ENCODE results near the gene PCDHGC3.

PCDHGC3 gene

GRCh38 chr5:141485321-141486055, 9.7 kb downstream of the PCDHGC3 start:
- DNase-seq (ENCODE audit: low read depth): no peak

- no peak for DNase-seq (ENCODE audit: low read depth)
These were observed 10.3 kb downstream of the PCDHGC3 start for GRCh38 chr5:141486091-141486490.

- no peak for DNase-seq (ENCODE audit: low read depth)
These were observed 11.4 kb downstream of the PCDHGC3 start for GRCh38 chr5:141487131-141487530.

- peak; percentile 47 for DNase-seq (ENCODE audit: low read depth)
These were observed 13.1 kb downstream of the PCDHGC3 start, which contains the start of gene PCDHGC5 for GRCh38 chr5:141488591-141489561. TSS of gene PCDHGC5 (plus strand) at chr5:141489081. CDS start at chr5:141489241, 160 bp downstream.

- no peak for DNase-seq (ENCODE audit: low read depth)
These were observed 14.1 kb downstream of the PCDHGC3 start for GRCh38 chr5:141489841-141490240.

GRCh38 chr5:141490271-141490670, 14.5 kb downstream of the PCDHGC3 start:
- no peak for DNase-seq (ENCODE audit: low read depth)

GRCh38 chr5:141490771-141491170, 15.0 kb downstream of the PCDHGC3 start:
- no peak for DNase-seq (ENCODE audit: low read depth)

- no peak for DNase-seq (ENCODE audit: low read depth)
These were observed 15.8 kb downstream of the PCDHGC3 start for GRCh38 chr5:141491323-141492167.

- no peak for DNase-seq (ENCODE audit: low read depth)
These were observed 16.6 kb downstream of the PCDHGC3 start for GRCh38 chr5:141492168-141492885.

- DNase-seq (ENCODE audit: low read depth): no peak
These were observed 18.0 kb downstream of the PCDHGC3 start for GRCh38 chr5:141493500-141494422.

GRCh38 chr5:141494761-141495452, 19.1 kb downstream of the PCDHGC3 start:
- DNase-seq (ENCODE audit: low read depth): no peak

- no peak for DNase-seq (ENCODE audit: low read depth)
These were observed 19.7 kb downstream of the PCDHGC3 start for GRCh38 chr5:141495453-141495811.

- peak; percentile 44 for DNase-seq (ENCODE audit: low read depth)
These were observed 20.3 kb downstream of the PCDHGC3 start for GRCh38 chr5:141496038-141496437.

GRCh38 chr5:141501761-141502160, 26.0 kb downstream of the PCDHGC3 start:
- no peak for DNase-seq (ENCODE audit: low read depth)

GRCh38 chr5:141503681-141504080, 27.9 kb downstream of the PCDHGC3 start:
- no peak for DNase-seq (ENCODE audit: low read depth)

GRCh38 chr5:141504216-141504615, 28.4 kb downstream of the PCDHGC3 start:
- DNase-seq (ENCODE audit: low read depth): no peak

GRCh38 chr5:141506381-141507155, 30.8 kb downstream of the PCDHGC3 start:
- no peak for DNase-seq (ENCODE audit: low read depth)

GRCh38 chr5:141507387-141508091, 31.8 kb downstream of the PCDHGC3 start:
- peak; percentile 90 for DNase-seq (ENCODE audit: low read depth)

Data from iris pigment epithelial cell (primary cell).